ENCODE results near the gene IL17RD.

IL17RD gene

GRCh38 chr3:57095363-57095762 is 69.8 kb downstream of the IL17RD start:
- no peak for DNase-seq
- TF ChIP-seq CTCF (IDR thresholded peaks at IDR 0.05; ENCODE audit: low read depth, low read length, missing control alignments): no peak
- H3K27ac ChIP-seq: no peak overlapping the region
- H3K27me3 ChIP-seq (replicated peaks): no peaks in the 10 kb centered on the region
- H3K4me3 ChIP-seq (ENCODE audit: low read depth, low read length): no peak overlapping the region
- H3K36me3 ChIP-seq (replicated peaks): no peaks in the 10 kb centered on the region
- in situ Hi-C loops (cut with HindIII; ENCODE audit: low pct_ligation_motif_present, low sequenced_read_pairs): no loop called here

GRCh38 chr3:57094575-57094974 is 70.6 kb downstream of the IL17RD start:
- no peak overlapping the region for H3K4me3 ChIP-seq (ENCODE audit: low read depth, low read length)
- H3K27me3 ChIP-seq (replicated peaks): no peaks in the 10 kb centered on the region
- H3K27ac ChIP-seq: no peak overlapping the region
- DNase-seq: no peak
- no peak for TF ChIP-seq CTCF (IDR thresholded peaks at IDR 0.05; ENCODE audit: low read depth, low read length, missing control alignments)
- in situ Hi-C loops (cut with HindIII; ENCODE audit: low pct_ligation_motif_present, low sequenced_read_pairs): no loop called here
- no peaks in the 10 kb centered on the region for H3K36me3 ChIP-seq (replicated peaks)

GRCh38 chr3:57093971-57094535 is 71.1 kb downstream of the IL17RD start:
- no peak for TF ChIP-seq CTCF (IDR thresholded peaks at IDR 0.05; ENCODE audit: low read depth, low read length, missing control alignments)
- in situ Hi-C loops (cut with HindIII; ENCODE audit: low pct_ligation_motif_present, low sequenced_read_pairs): no loop called here
- Histone ChIP-seq H3K4me3 (ENCODE audit: low read depth, low read length) (no peak overlapping the region), H3K36me3 (replicated peaks) (no peaks in the 10 kb centered on the region), H3K27me3 (replicated peaks) (no peaks in the 10 kb centered on the region), H3K27ac (no peak overlapping the region)
- DNase-seq: no peak

GRCh38 chr3:57093489-57093888 is 71.7 kb downstream of the IL17RD start:
- Histone ChIP-seq H3K27ac (no peak overlapping the region), H3K27me3 (replicated peaks) (no peaks in the 10 kb centered on the region), H3K4me3 (ENCODE audit: low read depth, low read length) (no peak overlapping the region), H3K36me3 (replicated peaks) (no peaks in the 10 kb centered on the region)
- in situ Hi-C loops (cut with HindIII; ENCODE audit: low pct_ligation_motif_present, low sequenced_read_pairs): no loop called here
- TF ChIP-seq CTCF (IDR thresholded peaks at IDR 0.05; ENCODE audit: low read depth, low read length, missing control alignments): no peak
- no peak for DNase-seq

- Histone ChIP-seq H3K27me3 (replicated peaks) (no peaks in the 10 kb centered on the region), H3K27ac (no peak overlapping the region), H3K36me3 (replicated peaks) (no peaks in the 10 kb centered on the region), H3K4me3 (ENCODE audit: low read depth, low read length) (no peak overlapping the region)
- peak; percentile 22 for DNase-seq
- in situ Hi-C loops (cut with HindIII; ENCODE audit: low pct_ligation_motif_present, low sequenced_read_pairs): no loop called here
- no peak for TF ChIP-seq CTCF (IDR thresholded peaks at IDR 0.05; ENCODE audit: low read depth, low read length, missing control alignments)
Observed at GRCh38 chr3:57091521-57092273, 73.5 kb downstream of the IL17RD start.

Data from brain microvascular endothelial cell (primary cell).